GM21786 (cell line): ENCODE results near the gene FBXO47.

Experiments
- ATAC-seq: cut with Tn5 transposase; IDR thresholded peaks from one replicate; pipeline ENCODE4 v1.9.1; 2021; ENCODE audit not compliant: unreplicated experiment

FBXO47 gene, protein sequence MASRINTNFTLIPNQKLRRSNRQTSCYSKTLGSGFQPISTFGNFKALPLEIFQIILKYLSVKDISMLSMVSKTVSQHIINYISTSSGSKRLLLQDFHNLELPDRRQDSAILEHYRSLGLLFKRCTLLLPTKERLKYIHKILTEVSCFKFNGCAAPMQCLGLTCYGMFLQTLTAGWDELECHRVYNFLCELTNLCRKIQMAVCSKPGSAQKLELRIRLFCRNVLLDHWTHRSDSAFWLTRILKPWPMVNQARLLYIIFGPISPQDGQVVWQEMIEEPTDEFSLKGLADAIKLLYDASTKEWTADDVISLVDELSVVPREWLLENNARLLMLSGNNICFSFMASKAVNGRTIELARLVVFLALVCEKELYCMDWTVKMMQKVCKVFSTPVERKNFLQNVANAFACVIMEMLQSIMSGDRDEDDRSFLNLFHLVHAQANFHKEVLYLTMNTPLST

GRCh38 chr17:38967290-38967738, at the start of gene FBXO47:
Gene FBXO47 (minus strand): TSS chr17:38967403. CDS start chr17:38963025, 4,378 bp downstream.
- ATAC-seq: no peak

DNA sequence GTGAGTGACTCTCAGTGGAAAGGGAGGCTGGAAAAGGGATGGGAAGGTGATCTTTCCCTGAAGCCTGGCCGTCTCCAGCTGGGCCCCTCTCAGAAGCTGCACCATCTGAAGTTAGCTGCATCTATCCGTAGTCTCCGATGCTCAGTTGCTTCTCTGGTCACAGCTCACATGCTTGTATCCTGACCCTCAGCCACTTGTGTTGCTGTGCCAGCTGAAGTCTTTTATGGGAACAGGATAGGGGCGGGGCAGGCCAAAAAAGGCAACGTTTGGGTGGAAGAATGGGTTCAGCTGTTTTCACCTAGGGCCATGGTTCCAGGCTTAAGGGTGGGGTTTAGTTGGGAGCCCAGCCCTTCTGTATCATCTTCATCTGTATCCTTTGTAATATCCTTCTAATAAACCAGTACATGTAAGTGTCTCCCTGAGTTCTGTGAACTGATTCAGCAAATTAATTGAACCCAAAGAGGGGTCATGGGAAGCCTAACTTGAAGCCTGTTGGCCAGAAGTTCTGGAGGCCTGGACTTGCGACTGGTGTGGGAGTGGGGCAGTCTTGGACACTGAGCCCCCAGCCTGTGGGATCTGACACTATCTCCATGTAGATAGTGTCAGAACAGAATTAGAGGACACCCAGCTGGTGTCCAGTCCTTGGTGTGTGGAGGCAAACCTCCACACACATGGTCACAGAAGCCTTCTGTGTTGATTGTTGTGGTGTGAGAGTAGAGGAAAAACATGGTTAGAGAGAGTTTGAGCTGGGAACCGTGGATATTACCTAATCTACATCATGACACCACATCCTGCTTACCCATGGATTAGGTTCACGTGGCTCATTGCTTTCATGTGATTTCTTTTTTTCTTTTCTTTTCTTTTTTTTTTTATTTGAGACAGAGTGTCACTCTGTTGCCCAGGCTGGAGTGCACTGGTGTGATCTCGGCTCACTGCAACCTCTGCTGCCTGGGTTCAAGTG, 49.3 kb upstream of the FBXO47 start:
- no peak for ATAC-seq

- no peak for ATAC-seq
Observed at GRCh38 chr17:39015546-39015935, 48.3 kb upstream of the FBXO47 start.

DNA sequence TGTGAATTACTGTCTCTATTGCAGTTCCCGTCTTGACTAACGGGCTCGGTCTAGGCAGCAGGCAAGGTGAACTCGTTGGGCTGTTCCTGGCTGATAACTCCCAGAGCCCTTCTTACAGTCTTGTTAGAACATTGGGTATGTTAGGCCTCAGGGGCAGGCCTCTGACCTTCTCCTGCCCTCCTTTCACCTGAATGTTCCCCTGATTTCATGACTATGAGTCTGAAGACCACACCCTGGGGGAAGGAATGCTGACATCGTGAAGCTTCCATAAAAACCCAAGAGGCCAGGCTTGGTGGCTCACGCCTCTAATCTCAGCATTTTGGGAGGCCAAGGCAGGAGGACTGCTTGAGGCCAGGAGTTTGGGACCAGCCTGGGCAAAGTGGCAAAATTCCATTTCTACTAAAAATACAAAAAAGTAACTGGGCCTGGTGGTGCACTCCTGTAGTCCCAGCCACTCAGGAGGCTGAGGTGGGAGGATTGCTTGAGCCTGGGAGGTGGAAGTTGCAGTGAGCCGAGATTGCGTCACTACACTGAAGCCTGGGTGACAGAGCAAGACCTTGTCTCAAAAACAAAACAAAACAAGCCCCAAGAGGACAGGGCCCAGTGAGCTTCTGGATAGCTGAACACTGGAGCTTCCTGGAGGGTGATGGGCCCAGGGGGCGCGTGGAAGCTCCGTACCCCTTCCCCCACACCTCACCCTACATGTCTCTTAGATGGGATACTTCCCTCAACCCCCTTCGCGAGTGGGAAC, 47.8 kb upstream of the FBXO47 start:
- no peak for ATAC-seq

- ATAC-seq: no peak
Observed at GRCh38 chr17:39014044-39014794, 47.0 kb upstream of the FBXO47 start.

DNA sequence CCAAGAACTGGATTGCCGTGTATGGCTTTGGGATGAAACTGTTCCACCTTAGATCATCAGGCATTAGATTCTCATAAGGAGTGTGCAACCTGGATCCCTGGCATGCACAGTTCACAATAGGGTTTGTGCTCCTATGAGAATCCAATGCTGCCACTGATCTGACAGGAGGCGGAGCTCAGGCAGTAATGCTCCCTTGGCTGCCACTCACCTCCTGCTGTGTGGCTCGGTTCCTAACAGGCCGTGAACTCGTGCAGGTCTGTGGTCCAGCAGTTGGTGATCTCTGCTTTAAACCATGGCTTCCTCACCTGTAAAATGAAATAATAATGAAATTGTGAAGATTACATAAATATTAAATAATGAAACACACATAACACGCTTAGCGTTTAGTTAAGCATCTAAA, 45.5 kb upstream of the FBXO47 start:
- ATAC-seq: no peak

DNA sequence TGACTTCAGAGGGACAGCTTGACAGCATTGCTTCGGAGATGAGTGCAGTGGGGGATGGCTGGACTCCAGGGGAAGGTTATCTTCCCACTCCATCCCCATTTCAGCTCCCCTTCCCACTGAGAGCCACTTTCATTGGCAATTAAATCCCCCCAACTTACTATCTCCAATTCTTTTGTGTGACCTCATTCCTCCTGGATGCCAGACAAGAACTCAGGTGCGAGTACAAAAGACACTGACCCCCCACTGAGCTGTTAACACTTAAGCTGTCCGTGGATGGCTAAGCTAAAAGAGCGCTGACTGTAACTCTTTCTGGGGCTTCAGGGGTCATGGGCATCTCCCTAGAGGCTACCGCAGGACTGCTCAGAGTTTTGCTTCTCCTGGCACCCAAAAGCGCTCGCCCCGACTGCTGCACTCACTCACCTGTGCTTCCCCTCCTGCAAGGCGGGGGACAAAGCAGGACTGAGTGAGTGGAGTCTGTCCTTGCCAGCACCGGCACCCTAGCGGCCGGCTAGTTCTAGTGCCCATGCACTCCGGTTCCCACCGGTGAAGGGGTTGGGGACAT, 44.8 kb upstream of the FBXO47 start:
- no peak for ATAC-seq

DNA sequence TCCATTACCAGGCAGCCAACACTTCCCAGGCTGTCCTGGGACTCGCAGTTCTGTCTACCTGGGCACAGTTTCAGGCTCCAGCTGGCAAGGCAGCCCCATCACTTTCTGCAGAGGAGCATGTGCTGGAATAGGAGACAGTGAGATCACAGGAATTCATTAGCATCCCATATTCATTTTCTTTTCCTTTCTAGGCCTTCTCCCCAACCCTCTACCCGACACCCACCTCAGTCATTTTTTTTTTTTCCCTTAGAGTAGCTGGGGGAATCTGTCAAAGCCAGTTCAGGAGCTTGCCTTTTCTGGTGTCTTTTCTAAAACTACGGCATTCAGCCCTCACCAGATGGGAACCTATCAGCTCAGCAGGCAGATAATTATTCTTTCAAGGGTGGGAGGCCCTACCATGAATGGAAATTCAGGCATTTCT, 42.4 kb upstream of the FBXO47 start:
- no peak for ATAC-seq

DNA sequence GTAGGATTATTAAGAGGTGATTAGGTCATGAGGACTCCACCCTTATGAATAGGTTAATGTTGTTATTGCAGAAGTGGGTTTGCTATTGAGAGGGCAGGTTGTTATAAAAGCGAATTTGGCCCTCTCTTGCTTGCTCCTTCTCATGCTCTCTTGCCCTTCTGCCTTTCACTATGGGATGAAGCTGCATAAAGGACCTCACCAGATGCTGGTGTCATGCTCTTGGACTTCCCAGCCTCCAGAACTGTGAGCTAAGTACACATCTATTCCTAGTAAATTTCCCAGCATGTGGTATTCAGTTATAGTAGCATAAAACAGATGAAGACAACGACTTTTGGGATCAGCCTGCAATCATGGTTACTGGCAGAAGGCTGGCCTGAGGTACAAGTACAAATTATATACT, 41.4 kb upstream of the FBXO47 start:
- no peak for ATAC-seq

- ATAC-seq: no peak
Observed at GRCh38 chr17:39002991-39003715, 36.0 kb upstream of the FBXO47 start.

DNA sequence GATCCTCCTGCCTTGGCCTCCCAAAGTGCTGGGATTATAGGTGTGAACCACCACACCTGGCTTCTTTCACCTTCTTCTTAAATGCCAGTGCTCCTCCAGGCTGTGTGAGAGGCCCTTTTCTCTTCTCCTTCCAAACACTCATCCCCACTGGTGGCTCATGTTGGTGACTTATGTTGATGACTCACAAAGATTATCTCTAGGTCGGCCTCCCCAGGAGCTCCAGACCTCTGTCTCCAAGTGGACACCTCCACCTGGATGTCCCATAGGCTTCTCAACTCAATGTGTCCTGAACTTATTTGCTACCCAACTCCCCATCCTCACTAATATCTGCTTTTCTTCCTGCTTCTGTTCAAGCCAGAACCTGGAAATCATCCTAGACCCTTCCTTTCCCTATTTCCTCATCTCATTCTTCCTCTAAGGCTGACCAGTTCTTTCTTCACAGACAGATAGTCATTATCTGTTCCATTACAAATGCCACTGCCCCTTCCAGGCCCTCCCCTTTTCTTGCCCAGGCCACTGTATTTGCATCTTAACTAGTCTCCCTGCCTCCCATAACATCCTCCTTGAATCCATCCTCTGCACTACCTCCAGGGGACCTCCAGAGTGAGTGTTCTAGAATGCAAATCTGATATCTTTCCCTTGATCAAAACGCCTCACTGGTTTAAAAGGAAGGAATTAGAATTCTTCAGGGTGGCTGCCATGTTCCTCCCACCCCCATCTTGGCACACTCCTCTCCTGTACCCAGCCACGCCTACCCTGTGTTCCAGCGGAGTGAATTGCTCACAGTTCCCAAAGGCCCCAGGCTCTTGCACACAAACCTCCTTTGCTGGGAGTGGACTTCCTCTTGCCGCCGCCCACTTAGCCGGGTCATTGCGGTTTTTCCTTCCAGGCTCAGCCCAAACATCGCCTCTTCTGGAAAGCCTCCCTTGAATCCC, 34.8 kb upstream of the FBXO47 start:
- no peak for ATAC-seq

DNA sequence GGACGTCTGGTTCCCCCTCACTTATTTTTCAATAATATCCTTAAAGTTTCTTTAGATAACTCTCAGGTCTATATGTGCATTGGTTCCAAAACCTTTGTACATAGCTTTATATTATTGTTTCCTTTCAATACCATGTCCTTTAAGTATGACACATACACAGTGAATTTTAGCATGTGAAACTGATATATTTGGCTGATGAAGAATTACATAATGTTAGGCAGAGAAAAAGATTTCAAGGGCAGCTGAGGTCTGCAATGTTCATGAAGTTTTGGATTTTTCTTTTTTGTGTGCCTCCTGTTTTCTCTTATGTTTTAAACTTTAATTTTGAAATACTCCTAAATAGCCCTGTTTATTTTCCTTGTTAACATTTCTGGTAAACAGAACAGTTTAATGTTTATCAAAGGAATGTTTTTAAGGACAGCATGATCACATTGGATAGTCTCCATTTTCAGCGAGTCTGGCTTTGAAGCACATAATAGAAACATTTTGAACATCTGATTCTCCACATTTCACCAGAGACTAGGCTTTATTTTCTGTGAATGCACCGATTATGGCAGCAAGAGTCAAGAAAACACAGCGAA, 32.9 kb upstream of the FBXO47 start:
- no peak for ATAC-seq

DNA sequence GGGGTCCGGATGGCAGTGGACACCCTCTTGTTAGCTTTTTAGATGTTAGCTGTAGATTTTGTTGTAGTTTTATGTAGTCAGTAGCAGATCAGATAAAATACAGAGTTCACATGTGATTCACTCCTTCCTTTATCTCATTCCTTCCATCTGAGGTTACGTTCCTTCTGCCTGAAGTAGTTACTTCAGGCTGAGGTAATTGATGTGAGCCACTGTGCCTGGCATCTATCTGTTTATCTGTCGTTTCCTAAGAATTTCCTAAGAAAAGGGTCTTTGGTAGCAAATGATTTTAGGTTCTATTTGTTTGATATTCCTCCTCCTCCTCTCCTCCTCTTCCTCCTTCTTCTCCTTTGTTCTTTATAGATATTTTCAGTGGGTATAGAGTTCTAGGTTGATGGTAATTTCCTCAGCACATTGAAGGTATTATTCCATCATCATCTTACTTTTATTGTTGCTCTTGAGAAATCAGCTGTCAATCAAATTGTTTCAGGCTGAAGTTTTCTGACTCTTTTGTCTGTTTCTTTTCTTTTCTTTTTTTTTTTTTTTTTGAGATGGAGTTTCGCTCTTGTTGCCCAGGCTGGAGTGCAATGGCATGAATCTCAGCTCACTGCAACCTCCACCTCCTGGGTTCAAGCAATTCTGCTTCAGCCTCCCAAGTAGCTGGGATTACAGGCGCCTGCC, 29.6 kb upstream of the FBXO47 start:
- no peak for ATAC-seq

DNA sequence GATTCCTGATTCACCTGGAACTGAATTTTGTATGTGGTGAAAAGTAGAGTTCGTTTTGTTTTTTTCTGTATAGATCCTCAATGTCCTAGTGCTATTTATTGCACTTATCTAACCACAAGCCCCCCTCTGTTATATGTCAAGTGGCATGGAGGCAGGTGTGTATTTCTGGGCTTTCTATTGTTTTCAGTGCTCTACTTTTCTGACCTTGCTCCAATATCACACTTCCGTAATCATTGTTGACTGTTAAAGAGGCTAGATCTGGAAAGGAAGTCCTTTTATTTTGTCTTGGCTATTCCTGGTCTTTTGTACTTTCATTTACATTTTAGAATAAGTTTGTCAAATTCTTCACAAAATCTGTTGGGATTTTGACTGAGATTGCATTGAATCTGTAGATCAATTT, 26.8 kb upstream of the FBXO47 start:
- no peak for ATAC-seq

- no peak for ATAC-seq
Observed at GRCh38 chr17:38984666-38985065, 17.5 kb upstream of the FBXO47 start.

DNA sequence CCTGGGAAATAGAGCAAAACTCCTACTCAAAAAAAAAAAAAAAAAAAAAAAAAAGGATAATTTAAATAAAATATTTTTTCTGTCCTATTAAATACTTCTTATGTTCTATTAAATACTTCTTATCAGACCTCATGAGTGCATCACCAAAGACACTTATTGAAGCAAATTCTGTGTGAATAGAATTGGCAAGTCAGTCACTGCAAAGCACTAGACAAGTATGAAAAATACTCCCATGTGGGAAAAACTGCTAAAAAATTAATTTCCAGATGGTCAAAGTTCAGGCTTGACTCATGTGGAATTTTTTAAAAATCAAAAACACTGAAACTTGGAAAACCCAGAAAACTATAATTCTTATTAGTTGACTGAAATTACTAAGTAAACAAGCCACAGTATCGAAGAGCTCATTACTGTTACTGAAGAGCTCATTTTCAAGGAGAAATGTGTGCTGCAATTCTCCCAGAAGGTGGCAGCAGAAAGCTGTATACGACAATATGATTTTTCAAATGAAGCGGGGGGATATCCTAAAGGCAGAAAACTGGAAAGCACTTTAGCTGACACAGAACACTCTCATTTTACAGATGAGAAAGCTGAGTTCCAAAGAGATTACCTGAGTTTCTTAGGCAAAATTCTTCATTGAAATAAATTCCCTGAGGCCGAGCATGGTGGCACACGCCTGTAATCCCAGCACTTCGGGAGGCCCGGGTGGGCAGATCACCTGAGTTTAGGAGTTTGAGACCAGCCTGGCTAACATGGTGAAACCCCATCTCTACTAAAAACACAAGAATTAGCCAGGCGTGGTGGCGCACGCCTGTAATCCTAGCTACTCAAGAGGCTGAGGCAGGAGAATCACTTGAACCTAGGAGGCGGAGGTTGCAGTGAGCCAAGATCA, 15.9 kb upstream of the FBXO47 start:
- ATAC-seq: no peak
